Measurements from ENCODE around the gene SLC66A2.

Gene SLC66A2

DNA sequence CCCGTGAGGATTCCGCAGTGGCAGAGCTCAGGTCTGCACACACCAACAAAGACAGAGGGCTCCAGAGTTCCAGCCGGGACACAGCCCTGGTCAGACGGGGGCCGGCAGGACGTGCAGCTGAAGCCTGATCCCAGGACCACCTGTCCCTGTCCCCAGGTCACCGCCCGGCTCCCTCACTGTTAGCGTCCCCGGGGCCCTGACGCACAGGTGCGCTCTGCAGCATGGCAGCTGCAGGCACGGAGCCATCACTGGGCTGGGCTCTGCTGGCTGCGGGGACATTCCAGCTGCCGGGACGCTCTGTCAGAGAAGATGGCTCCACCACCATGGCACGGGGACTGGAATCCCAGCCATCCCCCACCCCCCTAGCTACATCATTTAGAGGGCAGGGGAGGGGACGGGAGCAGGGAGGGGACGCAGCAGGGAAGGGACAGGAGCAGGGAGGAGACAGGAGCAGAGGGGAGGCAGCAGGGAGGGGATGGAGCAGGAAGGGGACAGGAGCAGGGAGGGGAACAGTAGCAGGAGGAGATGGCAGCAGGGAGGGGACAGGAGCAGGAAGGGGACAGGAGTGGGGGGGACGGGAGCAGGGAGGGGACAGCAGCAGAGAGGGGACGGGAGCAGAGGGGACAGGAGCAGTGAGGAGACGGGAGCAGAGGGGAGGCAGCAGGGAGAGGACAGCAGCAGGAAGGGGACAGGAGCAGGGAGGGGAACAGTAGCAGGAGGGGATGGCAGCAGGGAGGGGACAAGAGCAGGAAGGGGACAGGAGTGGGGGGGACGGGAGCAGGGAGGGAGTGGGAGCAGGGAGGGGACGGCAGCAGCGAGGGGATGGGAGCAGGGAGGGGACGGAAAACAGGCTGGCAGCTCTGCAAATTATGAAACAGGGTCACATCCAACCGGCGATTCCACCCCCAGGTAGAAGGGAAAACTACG, 39.8 kb downstream of the SLC66A2 start:
- H3K4me2 ChIP-seq (ENCODE audit: low read length): no peak overlapping the region
- no peaks in the 10 kb centered on the region for H3K79me2 ChIP-seq (ENCODE audit: insufficient read depth, low read length)
- H3K27ac ChIP-seq (ENCODE audit: low read depth, low read length, poor library complexity, severe bottlenecking): no peak overlapping the region
- no peak overlapping the region for H3K9ac ChIP-seq (ENCODE audit: low read length)
- H3K9me2 ChIP-seq (ENCODE audit: low read depth, low read length): no peaks in the 10 kb centered on the region
- TF ChIP-seq, protein P1, sequence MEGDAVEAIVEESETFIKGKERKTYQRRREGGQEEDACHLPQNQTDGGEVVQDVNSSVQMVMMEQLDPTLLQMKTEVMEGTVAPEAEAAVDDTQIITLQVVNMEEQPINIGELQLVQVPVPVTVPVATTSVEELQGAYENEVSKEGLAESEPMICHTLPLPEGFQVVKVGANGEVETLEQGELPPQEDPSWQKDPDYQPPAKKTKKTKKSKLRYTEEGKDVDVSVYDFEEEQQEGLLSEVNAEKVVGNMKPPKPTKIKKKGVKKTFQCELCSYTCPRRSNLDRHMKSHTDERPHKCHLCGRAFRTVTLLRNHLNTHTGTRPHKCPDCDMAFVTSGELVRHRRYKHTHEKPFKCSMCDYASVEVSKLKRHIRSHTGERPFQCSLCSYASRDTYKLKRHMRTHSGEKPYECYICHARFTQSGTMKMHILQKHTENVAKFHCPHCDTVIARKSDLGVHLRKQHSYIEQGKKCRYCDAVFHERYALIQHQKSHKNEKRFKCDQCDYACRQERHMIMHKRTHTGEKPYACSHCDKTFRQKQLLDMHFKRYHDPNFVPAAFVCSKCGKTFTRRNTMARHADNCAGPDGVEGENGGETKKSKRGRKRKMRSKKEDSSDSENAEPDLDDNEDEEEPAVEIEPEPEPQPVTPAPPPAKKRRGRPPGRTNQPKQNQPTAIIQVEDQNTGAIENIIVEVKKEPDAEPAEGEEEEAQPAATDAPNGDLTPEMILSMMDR (IDR thresholded peaks at IDR 0.05; ENCODE audit: low read length): no peak
- TF ChIP-seq EZH2 (IDR thresholded peaks at IDR 0.05; ENCODE audit: borderline replicate concordance, low read length): no peak
- H3K9me3 ChIP-seq (ENCODE audit: low read length): no peaks in the 10 kb centered on the region
- H3F3A ChIP-seq (ENCODE audit: insufficient read depth, low read length): no peaks in the 10 kb centered on the region
- H3K4me3 ChIP-seq (ENCODE audit: low read depth, low read length, poor library complexity, severe bottlenecking): no peak overlapping the region
- H3K36me3 ChIP-seq (ENCODE audit: insufficient read depth, low read length): peaks cover 4% of the 10 kb centered on the region
- H4K20me1 ChIP-seq (ENCODE audit: insufficient read depth, low read length): no peaks in the 10 kb centered on the region
- H2AFZ ChIP-seq (ENCODE audit: low read length): no peak overlapping the region
- no peaks in the 10 kb centered on the region for H3K27me3 ChIP-seq (ENCODE audit: insufficient read depth, low read length)
- no peaks in the 10 kb centered on the region for H3K4me1 ChIP-seq (ENCODE audit: insufficient read depth, low read length, severe bottlenecking)

DNA sequence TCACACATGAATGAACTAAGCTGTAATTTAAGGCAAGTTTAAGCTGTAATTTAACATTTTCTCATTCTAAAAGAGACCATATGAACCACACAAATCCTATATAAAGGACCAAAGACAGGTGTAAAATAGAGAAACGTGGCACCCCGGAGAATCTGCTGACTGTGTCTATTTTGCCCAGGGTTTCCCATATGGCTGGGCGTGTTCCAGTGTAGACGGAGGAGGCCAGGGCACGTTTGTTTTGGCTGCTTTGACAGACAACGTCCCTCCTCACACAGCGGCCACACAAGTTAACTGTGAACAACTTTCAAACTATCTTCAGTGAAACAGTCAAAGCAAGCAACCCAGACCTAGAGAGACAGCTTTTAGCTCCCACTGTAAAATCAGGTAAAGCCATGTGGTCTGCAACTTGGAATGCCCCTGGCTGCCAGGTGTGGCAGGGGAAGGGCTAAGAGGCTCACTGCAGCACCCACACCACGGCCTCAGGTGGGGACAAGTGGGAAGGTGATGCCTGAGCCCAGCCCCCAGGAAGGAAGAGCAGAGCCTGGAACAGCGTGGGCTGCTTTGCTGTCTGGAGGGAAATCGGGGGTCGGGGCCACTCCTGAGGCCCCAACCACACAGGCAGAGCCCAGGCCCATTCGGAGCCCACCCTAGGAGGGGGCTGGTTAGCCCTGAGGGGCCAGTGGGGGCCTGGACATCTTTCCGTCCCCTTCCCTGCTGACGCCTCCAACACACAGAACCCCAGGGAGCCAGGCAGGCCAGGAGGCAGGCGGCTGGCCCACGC, 40.7 kb downstream of the SLC66A2 start:
- no peaks in the 10 kb centered on the region for H3K79me2 ChIP-seq (ENCODE audit: insufficient read depth, low read length)
- TF ChIP-seq EZH2 (IDR thresholded peaks at IDR 0.05; ENCODE audit: borderline replicate concordance, low read length): no peak
- TF ChIP-seq, protein P1 (IDR thresholded peaks at IDR 0.05; ENCODE audit: low read length): no peak
- H3K4me2 ChIP-seq (ENCODE audit: low read length): no peak overlapping the region
- H3K4me3 ChIP-seq (ENCODE audit: low read depth, low read length, poor library complexity, severe bottlenecking): no peak overlapping the region
- no peaks in the 10 kb centered on the region for H3K27me3 ChIP-seq (ENCODE audit: insufficient read depth, low read length)
- no peaks in the 10 kb centered on the region for H3K9me2 ChIP-seq (ENCODE audit: low read depth, low read length)
- no peaks in the 10 kb centered on the region for H3K9me3 ChIP-seq (ENCODE audit: low read length)
- no peaks in the 10 kb centered on the region for H4K20me1 ChIP-seq (ENCODE audit: insufficient read depth, low read length)
- H3K27ac ChIP-seq (ENCODE audit: low read depth, low read length, poor library complexity, severe bottlenecking): no peak overlapping the region
- H3K36me3 ChIP-seq (ENCODE audit: insufficient read depth, low read length): no peaks in the 10 kb centered on the region
- no peak overlapping the region for H2AFZ ChIP-seq (ENCODE audit: low read length)
- H3K9ac ChIP-seq (ENCODE audit: low read length): no peak overlapping the region
- H3F3A ChIP-seq (ENCODE audit: insufficient read depth, low read length): no peaks in the 10 kb centered on the region
- H3K4me1 ChIP-seq (ENCODE audit: insufficient read depth, low read length, severe bottlenecking): no peaks in the 10 kb centered on the region

DNA sequence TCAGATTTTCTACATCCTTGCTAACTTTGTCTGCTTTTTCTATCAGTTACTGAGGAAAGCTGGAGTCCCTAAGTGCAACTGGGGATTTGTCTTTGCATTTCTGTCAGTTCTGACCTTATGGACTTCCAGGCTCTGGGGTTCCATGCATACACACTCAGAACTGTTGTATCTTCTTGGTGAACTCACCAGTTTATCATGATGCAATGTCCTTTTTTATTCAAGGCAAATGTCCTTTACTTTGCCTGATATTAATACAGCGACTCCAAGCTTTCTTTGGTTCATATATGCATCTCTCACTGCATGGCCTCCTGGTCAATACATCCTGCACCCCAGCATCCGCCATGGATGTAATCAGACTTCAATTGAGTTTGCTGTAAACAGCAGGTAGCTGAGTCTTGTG, 44.7 kb downstream of the SLC66A2 start:
- TF ChIP-seq, protein P1 (IDR thresholded peaks at IDR 0.05; ENCODE audit: low read length): no peak
- no peak for TF ChIP-seq EZH2 (IDR thresholded peaks at IDR 0.05; ENCODE audit: borderline replicate concordance, low read length)
- Histone ChIP-seq H3K4me2 (ENCODE audit: low read length) (no peak overlapping the region), H3F3A (ENCODE audit: insufficient read depth, low read length) (no peaks in the 10 kb centered on the region), H3K79me2 (ENCODE audit: insufficient read depth, low read length) (no peaks in the 10 kb centered on the region), H3K9me3 (ENCODE audit: low read length) (no peaks in the 10 kb centered on the region), H3K4me3 (ENCODE audit: low read depth, low read length, poor library complexity, severe bottlenecking) (no peak overlapping the region), H3K4me1 (ENCODE audit: insufficient read depth, low read length, severe bottlenecking) (no peaks in the 10 kb centered on the region), H3K9ac (ENCODE audit: low read length) (no peak overlapping the region), H3K27me3 (ENCODE audit: insufficient read depth, low read length) (no peaks in the 10 kb centered on the region), H3K36me3 (ENCODE audit: insufficient read depth, low read length) (peaks cover 8% of the 10 kb centered on the region; the same call in 1 of the 2 replicates), H4K20me1 (ENCODE audit: insufficient read depth, low read length) (no peaks in the 10 kb centered on the region), H3K27ac (ENCODE audit: low read depth, low read length, poor library complexity, severe bottlenecking) (no peak overlapping the region), H2AFZ (ENCODE audit: low read length) (no peak overlapping the region), H3K9me2 (ENCODE audit: low read depth, low read length) (no peaks in the 10 kb centered on the region)
